GM18519 (cell line): Measurements from ENCODE around the gene DZANK1.
"Not testable (repeated sequence)": the region's sequence is repeated elsewhere in the genome, so short reads cannot be mapped to it uniquely, and the experiment has no call there.

ENCODE experiments used
- ATAC-seq: cut with Tn5 transposase; IDR thresholded peaks from one replicate; pipeline ENCODE4 v1.9.1; 2021; ENCODE audit warnings: mild to moderate bottlenecking, moderate library complexity; ENCODE audit not compliant: unreplicated experiment, low FRiP score

DZANK1 gene

GRCh38 chr20:18466894-18467730 is at the start of gene DZANK1, which contains the start of gene POLR3F:
Gene DZANK1, minus strand, starts transcription at chr20:18467030. Its CDS starts 1,672 bp downstream, at chr20:18465358.
Gene POLR3F, plus strand, starts transcription at chr20:18467390. Its CDS starts 117 bp downstream, at chr20:18467507.
- peak; percentile 94 for ATAC-seq

GRCh38 chr20:18515973-18516372 is 49.1 kb upstream of the DZANK1 start:
- no peak for ATAC-seq

DNA sequence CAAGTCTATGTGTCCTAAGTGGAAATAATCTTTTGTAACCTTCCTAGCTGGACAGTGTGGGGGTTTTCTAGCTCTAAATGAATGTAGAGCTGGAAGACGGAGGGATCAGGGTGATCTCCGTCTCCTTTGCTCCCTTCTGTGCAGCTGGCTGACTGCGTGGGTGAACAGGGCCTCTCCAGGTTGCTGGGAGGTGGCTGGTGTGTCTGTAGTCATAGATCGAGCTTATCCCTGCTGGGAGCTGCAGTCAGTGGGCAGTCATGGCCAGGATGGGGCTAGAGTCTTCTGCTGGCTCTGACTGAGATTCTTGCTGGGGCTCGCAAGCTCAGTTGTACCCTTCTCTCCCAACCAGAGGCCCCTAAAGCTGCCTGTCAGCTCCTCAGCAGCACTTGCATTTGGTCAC is 47.3 kb upstream of the DZANK1 start:
- ATAC-seq, result no peak

GRCh38 chr20:18513208-18513607 is 46.4 kb upstream of the DZANK1 start:
- no peak for ATAC-seq

DNA sequence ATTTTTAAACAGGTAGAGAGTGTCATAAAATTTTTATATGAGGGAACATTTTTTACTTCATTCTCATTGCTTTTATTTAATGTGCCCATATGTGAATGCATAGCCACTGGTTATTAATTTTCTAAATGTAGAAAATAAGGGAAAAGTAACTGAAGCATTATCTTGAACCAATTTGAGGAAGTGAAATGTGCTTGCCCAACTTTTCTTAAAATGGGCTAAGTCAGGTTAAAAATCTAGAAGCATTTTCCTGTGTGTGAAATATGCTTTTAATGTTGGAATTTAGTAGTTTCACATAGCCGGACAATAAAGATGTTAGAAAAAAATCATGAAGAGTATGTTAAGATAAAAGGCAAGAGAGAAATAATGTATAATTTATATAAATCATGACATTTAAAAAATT is 44.7 kb upstream of the DZANK1 start:
- no peak for ATAC-seq

GRCh38 chr20:18507218-18508191 is 40.7 kb upstream of the DZANK1 start, which contains the start of gene SEC23B:
Gene SEC23B, plus strand, starts transcription at chr20:18507940. Its CDS starts 2,896 bp downstream, at chr20:18510836.
- peak; percentile 94 for ATAC-seq

- no peak for ATAC-seq
Measured at GRCh38 chr20:18506744-18507143, 39.9 kb upstream of the DZANK1 start.

DNA sequence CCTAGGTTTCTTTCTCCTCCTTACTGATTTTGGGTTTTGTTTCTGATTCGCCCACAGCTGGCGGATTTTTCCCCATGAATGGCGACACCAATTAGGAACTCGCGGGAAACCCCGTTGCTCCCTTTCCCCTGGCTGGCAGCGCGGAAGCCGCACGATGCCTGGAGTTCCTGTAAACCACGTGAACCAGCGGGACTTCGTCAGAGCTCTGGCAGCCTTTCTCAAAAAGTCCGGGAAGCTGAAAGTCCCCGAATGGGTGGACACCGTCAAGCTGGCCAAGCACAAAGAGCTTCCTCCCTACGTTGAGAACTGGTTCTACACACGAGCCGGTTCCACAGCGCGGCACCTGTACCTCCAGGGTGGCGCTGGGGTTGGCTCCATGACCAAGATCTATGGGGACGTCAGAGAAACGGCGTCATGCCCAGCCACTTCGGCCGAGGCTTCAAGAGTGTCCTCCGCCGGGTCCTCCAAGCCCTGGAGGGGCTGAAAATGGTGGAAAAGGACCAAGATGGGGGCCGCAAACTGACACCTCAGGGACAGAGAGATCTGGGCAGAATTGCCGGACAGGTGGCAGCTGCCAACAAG is 37.7 kb upstream of the DZANK1 start:
- no peak for ATAC-seq

DNA sequence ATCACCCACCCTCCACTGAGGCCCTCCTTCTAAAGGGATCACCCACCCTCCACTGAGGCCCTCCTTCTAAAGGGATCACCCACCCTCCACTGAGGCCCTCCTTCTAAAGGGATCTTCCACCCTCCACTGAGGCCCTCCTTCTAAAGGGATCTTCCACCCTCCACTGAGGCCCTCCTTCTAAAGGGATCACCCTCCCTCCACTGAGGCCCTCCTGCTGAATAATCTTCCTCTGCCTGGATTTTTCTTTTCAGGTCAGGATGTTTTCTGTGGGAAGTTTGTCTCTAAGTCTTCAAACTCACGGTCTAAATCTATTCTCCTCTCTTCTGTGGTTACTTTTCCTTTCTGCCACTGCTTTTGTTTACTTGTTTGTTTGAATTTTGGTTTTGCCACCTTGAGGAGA is 34.8 kb upstream of the DZANK1 start:
- not testable (repeated sequence) for ATAC-seq

DNA sequence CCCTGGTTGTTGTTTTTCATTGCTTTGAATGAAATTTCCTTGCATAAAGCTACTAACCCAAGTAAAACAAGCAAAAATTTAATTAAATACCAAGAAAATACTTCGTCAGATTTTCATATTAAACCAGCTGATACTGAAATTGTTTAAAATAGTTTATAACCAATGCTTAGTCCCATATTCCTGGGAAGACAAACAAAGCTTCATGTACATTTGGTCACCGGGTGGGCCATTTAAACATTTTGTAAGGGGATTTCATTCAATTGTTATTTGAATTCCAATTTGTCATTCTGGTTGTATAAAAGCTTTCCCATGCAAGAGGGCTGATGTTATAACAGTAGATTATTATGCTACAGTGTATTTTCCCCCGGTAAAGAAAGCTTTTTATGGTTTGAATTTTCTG is 30.8 kb upstream of the DZANK1 start:
- ATAC-seq, result no peak

- peak; percentile 87 for ATAC-seq
Measured at GRCh38 chr20:18496740-18497592, 30.1 kb upstream of the DZANK1 start, which contains the start of gene RBBP9. Gene RBBP9, minus strand, starts transcription at chr20:18497225. Its CDS starts 58 bp downstream, at chr20:18497167.

DNA sequence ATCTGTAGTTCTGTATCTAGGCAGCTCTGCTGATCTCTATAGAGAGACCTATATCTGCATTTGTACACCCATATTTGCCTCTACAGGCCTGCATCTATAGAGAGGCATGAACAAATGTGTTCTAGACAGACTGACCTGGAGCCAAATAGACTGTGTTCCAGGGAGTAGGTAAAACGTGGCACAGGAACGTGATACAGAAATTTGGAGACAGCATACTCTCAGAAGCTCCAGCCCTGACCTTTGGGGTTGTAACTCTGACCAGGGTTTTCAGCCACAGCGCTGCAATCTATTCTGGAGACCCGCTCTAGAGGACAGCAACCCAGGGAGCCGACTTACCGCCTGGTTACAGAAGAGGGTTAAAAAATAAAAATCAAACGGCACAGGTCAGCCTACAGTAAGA is 29.2 kb upstream of the DZANK1 start:
- no peak for ATAC-seq

- ATAC-seq, result no peak
Measured at GRCh38 chr20:18488301-18488700, 21.5 kb upstream of the DZANK1 start.

DNA sequence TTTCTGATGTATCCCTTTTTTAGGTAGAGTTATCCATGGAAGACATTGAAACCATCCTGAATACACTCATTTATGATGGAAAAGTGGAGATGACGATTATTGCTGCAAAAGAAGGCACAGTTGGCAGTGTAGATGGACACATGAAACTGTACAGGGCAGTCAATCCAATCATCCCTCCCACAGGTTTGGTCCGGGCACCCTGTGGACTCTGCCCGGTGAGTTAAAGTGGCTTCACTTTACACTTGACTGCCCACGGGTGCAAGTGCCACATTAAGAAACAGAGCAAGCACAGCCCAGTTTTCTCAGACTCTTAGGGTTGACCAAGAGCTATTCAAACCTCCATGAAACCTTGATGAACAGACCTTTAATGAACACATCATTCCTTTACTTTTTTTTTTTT is 14.8 kb upstream of the DZANK1 start:
- ATAC-seq, result no peak

- no peak for ATAC-seq
Measured at GRCh38 chr20:18477821-18478220, 11.0 kb upstream of the DZANK1 start.

- no peak for ATAC-seq
Measured at GRCh38 chr20:18477218-18477617, 10.4 kb upstream of the DZANK1 start.

DNA sequence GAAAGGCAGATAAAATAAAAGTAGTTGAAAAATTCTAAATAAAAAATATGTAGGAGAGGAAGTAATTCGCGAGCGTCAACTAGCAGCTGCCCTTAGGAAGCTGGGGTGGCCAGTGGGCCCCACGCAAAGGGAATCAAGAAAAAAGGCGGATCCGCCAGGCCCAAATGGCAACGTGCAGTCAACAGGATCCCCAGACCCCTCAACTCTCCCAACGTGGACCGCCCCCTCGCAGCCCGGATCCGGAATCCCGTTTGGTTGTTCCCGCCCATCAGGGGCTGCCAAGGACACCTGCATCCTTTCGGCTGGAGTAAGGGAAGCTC is 296 bp downstream of the DZANK1 start:
- ATAC-seq, result no peak

DNA sequence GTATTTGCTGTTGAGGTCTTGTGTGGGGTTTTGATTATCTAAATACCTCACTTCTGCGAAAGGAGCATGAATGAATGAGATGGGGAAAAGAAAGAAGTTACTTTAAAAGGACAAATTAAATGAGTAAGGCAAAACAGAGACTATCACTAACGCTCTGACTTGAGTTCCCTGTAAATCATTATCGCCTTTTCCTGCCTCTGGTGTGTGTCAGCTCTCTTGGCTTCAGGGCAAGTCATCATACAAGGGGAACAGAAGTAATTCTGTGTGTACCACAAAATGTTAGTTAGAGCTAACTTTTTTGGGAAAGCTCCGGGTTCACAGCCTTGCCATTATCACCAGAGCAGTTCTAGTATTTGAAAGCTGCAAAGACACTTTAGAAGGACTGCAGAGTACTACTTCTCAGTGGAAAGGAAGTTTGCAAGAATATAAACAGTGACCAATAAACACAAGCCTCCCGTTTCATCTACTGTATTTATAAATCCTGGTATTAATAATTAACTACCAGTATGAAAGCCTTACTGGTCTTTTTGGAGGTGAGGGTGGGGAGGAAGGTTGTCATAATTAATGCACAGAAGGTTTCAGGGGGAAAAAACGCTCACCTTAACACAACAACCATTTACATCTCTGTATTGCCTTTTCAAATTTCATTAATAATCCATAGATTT is 1.2 kb downstream of the DZANK1 start:
- no peak for ATAC-seq

DNA sequence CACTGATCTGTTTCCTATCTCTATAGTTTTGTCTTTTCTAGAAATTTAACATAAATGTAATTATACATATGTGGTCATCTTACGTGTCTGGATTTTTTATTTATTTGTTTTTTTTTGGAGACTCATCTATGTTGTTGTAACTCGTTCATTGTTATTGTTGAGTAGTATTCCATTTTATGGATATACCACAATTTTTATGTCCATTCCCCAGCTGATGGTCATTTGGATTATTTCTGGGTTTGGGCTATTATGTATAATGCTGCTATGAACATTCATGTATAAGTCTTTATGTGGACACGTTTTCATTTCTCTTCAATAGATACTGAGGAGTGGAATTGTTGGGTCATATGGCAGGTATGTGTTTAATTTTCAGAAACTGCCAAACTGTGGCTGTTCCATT is 10.2 kb downstream of the DZANK1 start:
- no peak for ATAC-seq
